Stimulated activated CD8-positive, alpha-beta memory T cell treated with anti-CD3 and anti-CD28 coated beads, Interleukin-12 subunit alpha, Interleukin-12 subunit beta, amount 100 ng/mL, for 1 hour (primary cell): ENCODE measurements around the gene RPL35A.
"Not testable (repeated sequence)": the region's sequence is repeated elsewhere in the genome, so short reads cannot be mapped to it uniquely, and the experiment has no call there.

ENCODE experiments used
- DNase-seq: peaks from one replicate; pipeline ENCODE4 v3.0.0-alpha.2; 2020; ENCODE audit warnings: low read depth

RPL35A gene

GRCh38 chr3:197949778-197950676, at the start of gene RPL35A:
Gene RPL35A (plus strand): TSS chr3:197950190. CDS start chr3:197950968, 778 bp downstream.
- DNase-seq = peak; percentile 76

GRCh38 chr3:197901626-197902025, 48.4 kb upstream of the RPL35A start:
- no peak for DNase-seq

- peak; percentile 54 for DNase-seq
Observed at GRCh38 chr3:197906023-197906849, 43.8 kb upstream of the RPL35A start.

GRCh38 chr3:197906850-197907187, 43.2 kb upstream of the RPL35A start:
- no peak for DNase-seq

- no peak for DNase-seq
Observed at GRCh38 chr3:197907196-197907595, 42.8 kb upstream of the RPL35A start.

- DNase-seq = not testable (repeated sequence)
Observed at GRCh38 chr3:197908550-197908949, 41.4 kb upstream of the RPL35A start.

GRCh38 chr3:197908957-197909701, 40.9 kb upstream of the RPL35A start:
- DNase-seq = no peak

- DNase-seq = no peak
Observed at GRCh38 chr3:197912741-197913476, 37.1 kb upstream of the RPL35A start.

GRCh38 chr3:197913641-197914380, 36.2 kb upstream of the RPL35A start:
- DNase-seq = no peak

GRCh38 chr3:197921429-197922275, 28.3 kb upstream of the RPL35A start:
- not testable (repeated sequence) for DNase-seq

GRCh38 chr3:197926418-197926817, 23.6 kb upstream of the RPL35A start:
- DNase-seq = no peak

GRCh38 chr3:197927578-197927977, 22.4 kb upstream of the RPL35A start:
- DNase-seq = not testable (repeated sequence)

GRCh38 chr3:197936819-197937384, 13.1 kb upstream of the RPL35A start:
- DNase-seq = no peak

- DNase-seq = no peak
Observed at GRCh38 chr3:197940745-197941384, 9.1 kb upstream of the RPL35A start.

GRCh38 chr3:197942956-197943556, 6.9 kb upstream of the RPL35A start:
- no peak for DNase-seq

GRCh38 chr3:197949191-197949777, 706 bp upstream of the RPL35A start:
- DNase-seq = no peak

GRCh38 chr3:197950677-197951061, 679 bp downstream of the RPL35A start:
- no peak for DNase-seq

- DNase-seq = no peak
Observed at GRCh38 chr3:197951392-197951990, 1.5 kb downstream of the RPL35A start.
